HL-60/S4 treated with retinoic acid at 250 ng/mL for 4 days and 3 days (cell line): ENCODE data around the gene HOXB9.

ENCODE experiments used
- in situ Hi-C: fragments of 300-500 bp; cut with MboI; formaldehyde crosslinking; loops from 2 replicates; pipeline ENCODE4 v1.7.0; 2022; ENCODE audit warnings: low sequenced_read_pairs

The HOXB9 gene

DNA sequence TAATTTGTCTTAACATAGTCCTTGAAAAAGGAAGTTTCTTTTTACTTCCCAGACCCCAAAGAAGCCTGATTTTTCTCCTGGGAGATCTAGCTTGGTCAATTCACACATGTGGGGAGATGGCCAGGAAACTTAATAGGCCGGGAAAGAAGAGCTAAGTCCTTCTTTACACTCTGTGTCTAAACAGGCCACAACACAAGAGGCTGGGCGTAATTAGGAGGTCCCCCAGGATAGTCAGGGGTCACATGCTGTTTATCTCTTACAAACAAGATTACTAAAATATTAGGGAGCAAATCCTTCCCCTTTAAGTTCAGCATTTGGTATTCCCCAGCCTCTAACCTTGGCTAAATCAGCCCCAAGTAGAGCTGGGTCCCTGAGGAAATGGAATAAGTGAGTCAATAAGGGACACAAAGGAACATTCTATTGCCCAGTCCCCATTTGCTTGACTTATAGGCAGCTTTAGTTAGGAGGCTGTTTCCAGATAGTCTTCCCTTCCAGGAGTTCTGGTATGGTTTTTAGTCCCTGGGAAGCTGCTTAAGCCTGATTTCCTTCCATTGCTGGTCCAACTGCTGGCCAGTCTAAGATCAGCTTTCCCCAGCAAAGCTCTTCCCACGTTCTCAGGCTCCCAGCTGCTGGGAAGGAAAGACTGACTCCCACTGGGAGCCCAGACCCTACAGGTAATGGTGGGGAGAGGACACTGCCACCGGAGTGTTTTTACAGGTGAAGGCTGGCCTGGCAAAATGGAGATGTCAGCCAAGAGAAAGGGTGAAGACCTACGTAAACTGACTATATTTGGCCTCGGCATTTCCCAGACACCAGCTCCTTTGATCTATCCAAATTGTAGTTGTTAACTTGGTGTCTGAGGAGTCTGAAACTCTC lies 14.1 kb upstream of the HOXB9 start:
- in situ Hi-C loops, result no loop called here

DNA sequence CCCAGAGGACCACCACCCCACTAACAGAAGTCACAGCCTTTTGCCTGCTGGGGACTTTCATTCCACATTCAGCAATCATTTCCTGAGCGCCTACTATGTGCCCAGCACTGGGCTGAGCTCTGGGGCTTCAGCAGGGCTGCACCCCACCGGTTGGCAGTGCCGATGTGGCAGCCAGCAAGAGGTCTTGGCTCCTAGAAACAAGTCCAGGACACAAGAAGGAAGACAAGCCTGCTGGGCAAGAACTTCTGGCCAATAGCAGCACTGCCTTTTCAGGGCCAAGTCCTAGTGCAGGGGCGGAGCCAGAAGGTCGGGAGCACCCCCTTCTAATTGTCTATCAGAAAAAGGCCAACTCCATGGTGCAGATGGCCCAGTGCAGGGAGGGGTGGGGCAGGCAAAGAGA lies 13.0 kb upstream of the HOXB9 start:
- in situ Hi-C loops, result no loop called here

DNA sequence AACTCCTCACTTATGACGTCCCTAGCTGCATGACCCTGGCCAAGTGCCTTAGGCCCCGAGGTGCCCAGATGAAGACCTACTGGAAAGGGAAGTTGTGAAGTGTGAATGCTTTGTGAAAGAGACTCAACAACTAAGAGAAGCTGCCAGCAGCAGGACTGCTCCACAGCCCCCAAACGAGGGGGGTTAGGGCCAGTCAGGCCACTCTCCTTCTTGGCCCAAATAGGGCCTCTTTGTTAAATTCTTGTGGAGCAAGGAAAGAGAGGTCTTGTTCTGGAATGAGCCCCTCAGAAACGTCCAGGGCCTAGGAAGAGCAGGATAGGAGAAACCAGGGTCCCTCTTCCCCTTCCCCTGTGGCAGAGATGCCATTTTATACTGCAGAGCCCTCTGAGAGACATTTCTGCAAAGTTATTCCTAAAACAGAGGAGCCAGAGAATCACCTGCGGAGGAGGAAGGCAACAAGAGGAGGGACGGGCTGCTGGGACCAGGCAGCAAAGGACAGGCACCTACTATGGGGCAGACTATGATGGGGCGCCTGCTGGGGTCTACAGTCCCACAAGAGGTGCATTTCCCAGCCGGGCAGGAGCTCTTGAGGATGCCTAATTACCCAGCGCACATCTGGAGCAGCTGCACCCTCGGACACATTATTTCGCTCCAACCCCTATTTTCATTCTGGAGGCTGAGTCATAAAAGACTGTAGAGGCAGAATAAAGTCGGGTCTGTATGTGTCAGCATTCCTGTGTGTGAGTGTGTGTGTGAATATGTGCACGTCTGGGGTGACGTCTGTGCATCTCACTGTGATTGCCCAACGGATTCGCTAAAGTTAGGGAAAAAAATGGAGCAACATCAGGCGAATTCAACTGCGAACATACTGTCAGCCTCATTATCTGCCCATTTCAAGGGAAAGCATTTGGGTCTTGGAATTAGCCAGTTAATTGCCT lies 11.4 kb upstream of the HOXB9 start:
- in situ Hi-C loops, result no loop called here

DNA sequence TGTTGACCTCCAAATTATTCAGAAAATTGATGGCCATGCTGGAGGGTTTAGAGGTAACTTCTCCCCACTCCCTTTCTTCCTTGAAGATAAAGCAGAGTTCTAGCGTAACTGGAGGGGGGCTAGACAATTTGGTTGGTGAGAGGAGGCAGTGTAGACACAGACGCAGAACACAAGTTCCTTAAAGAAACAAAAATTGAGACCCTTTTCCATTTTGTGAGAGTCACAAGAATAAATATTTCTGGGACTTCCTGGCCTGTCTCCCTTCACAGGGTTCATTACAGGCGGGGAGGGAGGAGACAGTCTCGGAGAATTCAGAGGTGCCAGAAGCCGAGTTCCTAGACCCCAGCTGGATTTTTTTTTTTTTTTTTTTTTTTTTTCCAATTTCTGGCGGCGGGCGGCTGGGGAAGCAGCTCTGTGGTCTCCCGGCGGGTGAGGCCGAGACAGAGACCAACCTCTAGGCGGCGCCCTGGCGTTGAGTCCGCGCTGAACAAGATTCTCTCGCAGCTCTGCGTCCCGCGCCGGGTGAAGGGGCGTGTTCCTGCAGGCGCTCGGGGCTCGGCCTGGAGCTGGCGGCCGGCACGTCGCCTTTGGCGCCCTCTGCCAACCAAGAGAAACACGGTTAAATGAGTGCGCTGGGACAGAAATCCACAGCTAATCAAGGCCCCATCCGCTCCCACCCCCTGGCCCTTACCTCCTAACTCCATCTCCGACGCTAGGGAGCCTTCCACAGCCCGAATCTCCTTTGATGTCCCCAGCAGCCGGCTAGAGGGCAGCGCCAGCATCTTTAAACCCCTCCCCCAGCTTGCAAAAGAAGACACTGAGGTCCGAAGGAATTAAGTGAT lies 10.2 kb upstream of the HOXB9 start:
- in situ Hi-C loops, result no loop called here

DNA sequence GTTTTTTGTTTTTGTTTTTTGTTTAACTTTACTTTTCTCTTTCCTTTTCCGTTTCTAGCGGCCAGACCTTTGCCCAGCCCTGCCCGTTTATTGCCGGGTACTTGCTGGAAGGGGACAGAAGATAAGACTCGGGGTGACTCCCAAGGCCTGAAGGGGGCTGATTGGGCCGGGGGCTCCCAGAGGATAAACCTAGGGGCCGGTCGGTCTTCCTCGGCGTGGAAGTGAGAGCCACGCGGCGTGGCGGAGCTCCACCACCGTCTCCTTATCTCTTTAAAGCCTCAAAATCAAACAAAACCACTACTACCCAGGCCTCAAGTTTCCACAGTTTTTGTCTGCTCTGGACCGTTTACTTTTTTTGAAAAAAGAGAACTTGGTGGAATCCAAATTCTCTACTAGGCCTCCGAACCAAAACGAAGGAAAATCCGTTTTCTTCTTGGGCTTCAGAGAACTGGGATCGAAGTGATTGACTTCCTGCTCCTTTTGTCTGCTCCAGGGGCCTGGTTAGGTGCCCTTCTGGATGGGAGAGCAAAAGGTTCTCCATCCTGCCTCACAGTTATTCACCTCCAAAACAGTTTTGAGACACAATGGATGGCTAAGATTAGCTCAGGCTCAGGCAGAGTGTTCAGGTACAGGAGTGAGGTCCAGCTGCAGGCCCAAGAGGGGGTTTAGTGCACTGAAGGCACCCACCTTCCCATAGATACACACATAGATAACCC lies 8.5 kb upstream of the HOXB9 start:
- in situ Hi-C loops, result no loop called here

DNA sequence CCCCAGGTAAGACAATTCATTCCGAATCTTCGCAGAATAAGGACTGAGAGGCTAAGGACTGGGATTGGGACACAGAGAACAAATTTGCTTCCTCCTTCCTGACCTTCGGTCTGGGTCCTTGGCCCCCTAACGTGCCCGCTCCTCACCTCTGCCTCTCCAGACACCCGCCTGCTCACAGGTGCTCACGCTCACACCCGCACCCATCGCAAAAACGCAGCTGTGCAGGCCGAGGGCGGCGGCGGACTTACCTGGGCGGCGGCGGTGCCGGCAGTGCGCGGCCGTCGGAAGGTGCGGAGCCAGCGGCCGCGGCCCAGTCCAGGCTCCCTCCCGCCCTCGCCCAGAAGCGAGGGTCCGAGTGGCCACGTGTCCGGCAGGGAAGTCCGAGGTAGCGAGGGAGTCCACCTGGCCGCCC lies 7.1 kb upstream of the HOXB9 start:
- in situ Hi-C loops, result no loop called here

DNA sequence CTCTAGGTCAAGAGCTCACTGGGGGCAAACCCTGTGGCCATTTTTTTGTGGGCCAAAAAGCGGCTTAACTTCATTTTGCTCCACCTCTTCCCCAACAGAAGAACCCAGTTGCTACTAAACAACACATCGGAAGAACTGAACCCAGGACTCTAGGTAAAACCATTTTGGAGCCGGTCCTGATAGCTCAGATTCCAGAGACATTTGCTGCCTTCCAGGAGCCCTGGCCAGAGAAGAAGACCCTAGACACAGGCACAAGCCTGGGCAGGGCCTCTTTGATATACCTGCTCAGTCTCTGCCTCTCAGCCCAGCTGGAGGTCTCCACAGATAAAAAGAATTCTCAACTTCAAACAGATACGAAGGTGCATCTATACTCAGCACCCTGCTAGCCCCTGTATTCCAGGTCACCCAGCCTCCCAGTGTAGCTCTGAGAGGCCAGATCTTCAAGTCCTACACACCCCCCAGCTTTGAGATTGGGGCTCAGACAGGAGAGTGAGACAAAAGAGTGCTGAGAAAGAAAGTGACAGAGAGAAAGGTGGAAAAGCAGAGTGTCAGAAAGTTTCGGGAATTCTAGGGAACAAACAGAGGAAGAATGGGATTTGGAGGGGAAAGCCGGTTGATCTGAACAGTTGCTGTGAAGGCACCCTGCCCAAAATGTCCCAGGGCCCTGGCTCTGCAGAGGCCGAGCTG lies 6.6 kb upstream of the HOXB9 start:
- in situ Hi-C loops, result no loop called here

DNA sequence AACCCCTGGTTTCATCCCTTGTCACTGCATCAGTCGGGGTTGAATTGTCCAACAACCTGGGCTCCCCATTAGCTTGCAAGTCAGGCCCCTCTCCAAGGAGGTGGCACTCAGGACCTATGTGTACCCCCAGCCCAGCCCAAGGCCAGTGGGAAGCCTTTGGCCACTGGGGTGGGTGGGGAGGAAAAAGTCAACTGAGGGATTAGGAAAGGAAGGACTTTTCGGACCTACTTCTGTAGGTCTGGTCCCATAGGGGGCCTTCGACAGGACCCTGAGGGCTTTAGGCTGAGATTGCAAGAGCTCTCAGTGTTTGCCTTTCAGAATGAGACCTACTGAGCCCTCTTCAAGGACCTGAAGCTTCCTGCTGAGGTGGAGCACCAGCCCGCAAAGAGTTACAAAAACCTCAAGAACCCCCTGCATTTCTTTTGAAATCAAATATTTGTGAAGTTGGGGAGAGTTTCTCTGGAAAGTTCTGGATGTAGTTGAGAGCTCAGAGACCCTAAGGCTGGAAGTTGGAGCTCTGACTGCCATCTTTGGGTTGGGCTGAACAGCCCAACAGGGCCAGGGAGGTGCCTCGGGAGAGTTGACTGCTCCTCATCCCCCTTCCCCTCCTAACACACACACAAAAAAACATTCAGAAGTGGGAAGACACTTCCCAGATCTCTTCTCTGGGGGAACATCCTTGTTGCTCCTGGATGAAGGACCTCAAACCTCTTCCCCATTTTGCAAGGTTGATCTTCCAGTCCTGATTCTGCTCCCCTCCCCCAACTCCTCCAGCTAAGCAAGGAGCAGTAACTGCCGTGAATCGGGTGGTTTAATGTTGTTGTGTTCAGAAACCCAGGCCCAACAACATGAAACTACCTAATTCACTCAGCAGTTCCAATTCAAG lies 5.8 kb upstream of the HOXB9 start:
- in situ Hi-C loops, result no loop called here

DNA sequence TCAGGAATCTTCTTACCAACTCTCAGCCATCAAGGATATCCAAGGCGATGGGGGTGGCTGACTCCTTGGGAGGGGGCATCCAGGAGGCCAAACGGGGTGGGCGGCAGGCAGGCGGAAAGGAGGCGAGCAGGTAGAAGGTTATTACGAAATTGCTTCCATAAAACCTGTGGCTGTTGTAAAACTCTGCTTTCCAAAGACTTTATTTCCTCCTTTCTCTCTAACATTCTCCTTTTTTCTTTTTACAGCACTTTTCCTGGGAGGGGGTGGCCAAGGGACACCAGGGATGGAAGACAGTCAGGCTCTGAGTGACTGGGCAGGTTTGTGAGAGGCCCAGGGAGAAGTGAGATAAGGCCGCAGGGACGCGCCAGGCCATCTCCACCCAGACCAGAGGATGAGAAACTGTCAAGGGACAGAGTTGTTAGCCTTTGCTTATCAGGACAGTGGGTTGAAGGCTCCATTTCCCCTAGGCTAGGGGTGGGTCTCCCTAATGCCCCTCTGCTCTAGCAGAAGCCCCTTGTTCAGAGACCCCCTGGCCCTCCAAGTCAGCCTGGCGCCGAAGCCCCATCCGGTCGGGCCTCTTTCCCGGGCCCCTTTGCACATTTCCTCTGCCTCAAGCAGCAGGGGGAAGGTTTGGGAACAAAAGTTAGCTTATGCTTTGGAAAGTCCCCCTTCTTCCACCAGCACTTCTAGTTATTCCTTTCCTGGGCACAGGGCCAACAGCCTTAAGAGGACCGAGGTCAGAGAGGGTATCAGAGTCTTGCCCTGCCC lies 5.0 kb upstream of the HOXB9 start:
- in situ Hi-C loops, result no loop called here

DNA sequence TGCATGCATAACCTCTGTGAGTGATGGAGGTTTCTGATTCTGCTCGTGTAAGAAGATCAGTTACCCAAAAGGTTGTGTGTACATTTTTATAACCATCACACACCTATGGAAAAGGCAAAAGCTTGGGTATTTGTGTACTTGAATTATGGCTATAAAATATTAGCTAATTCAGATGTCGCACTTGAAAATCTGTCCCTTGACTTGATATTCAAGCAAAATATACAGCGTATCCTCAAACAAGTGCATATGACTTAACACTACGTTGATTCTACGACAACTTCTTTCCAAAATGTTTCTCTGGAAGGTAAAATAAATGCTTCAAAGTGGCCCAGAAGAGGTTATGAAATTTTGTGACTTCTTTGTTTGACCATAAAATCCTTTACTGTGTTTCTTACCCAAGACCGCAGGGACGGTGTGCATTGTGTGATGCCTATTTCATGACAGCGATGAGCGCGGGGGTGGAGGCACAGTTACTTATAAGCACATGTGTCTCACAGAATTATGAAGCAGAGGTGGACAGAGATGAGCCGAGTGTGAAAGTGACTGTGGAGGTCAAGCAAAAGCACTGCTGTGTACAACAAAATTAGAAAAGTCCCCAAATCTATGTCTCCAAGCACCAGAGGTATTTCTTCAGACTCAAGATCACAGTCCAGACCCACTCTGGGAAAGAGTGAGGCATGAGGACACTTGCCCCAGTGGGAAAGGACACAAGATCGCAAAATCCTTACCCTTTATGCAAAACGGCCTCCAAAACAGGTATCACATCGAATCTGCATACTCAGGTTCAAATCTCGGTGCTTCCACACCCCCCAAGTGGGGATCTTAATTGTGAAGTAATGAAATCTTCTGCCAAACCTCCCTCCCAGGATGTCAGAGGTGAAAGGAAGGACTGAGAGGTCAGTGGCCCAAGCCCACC lies 4.1 kb upstream of the HOXB9 start:
- in situ Hi-C loops, result no loop called here

DNA sequence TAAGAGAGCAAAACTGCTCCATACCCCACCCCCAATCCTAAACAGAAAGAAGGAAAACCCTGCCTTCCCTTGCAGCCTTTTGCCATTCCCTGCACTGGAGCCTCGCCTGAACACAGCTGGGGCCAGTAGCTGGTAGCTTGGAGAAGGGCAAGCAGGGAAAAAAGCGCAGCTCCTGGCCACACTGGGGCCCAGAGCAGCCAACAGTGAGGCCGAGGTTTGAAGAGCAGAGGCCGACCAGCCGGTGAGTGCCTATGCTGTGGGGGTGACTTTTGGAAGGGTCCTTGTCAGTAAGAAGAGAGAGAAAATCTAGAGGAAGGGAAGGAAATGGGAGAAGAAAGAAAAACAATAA lies 3.2 kb upstream of the HOXB9 start:
- in situ Hi-C loops, result no loop called here

DNA sequence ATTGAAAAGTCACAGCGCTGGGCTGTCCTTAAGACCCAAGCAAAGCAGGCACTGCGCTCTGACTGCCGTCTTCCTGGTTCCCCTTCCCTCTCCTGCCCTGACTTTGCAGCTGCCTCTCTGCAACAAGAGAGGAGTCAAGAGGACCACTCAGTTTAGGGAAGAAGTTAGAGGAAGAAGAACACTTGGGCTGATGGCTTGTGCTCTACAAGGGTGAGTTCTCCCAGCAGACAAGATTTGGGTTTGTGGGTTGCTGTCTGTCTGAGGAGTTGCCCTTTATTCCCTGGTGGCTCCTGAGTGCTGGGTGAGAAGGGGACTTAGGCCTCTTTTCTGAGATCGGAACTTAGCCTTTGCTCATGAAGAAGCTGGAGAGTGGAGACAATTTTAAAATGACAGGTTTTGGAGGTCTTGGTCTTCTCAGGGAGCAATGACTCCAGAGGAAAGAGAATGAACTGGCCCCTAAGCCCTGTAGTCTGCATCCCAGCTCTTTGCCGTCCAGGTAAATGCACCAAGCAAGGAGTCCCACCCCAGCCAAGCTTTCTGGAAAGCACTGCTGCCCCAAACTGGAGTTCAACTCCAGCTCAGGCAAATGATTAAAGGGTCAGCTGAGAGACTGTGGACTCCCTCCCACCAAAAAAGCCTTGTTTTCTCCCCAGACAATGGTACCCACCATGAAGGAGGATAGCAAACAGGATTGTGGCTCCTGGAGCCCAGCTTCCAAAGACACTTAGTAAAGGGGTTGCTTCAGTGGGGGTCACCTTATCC lies 2.7 kb upstream of the HOXB9 start:
- in situ Hi-C loops, result no loop called here

DNA sequence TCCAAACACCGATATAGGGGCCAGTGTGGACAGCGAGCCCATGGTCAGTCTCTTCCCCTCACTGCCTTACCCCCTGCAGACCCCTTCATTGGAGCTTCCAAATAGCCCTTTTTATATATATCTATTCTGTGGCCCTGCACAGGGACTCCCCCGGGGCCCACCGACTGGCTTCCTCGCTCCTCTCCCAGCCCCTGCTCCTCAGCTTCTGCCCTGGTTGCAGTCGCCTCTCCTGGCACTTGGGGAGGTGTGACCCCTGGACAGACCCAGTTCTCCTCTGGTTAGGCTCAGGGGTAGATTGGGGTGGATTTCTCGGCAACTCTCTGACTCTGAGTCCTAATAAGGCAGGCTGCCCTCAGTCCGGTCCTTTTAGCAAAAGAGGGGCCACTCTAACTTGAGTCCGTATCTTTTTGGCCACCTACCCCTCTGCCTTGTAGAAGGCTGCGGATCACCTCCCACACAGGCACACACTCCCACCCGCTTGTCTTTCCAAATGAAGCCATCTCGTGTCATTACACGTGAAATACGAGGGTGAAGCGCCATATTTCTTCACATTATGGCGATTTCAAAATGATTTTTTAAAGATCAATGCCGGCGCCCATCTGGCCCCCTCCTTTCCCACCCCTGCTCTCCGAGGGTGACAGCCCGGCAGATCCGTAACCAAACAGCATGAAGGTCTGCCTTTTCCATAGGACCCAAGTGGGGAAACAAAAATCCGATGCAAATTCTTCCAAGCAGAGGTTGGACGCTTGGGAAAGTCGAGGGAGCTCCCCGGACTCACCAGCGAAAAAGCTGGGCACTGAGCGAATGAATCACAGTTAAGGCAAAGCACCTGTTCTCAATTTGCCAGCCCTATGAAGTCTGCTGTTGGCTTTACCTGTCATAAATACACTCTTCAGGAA lies 1.7 kb upstream of the HOXB9 start:
- in situ Hi-C loops, result no loop called here

DNA sequence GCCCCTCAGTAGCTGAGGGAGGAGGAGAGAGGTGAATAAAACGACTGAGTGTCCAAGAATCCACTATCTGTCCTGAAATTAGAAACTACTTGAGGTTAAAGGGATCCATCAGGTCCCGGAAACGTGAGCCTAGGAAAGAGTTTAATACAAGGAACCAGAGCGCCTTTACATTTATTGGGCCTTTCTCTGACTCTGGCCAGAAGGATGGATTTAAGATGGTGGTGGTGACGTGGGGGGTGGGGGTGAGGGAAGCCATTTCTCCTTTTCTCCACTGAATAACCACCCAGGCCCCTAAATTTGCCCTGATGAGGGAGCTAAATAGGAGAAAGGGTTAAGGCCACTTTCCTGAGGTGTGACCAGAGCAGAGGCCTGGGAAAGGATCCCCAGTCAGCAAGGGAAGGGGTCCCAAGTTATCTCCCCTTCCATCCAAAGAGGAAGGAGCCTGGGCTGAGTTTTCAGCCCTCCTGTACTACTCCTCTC lies 1.0 kb upstream of the HOXB9 start:
- in situ Hi-C loops, result no loop called here
